GM18507 (cell line): Measurements from ENCODE around the gene GPBAR1.

Experiments used
- DNase-seq: peaks from one replicate; pipeline ENCODE4 v3.0.0; 2011; ENCODE audit warnings: low read depth; ENCODE audit not compliant: insufficient read length; ENCODE audit errors: extremely low spot score
- FAIRE-seq: peaks from 2 replicates; lab custom pipeline; 2011; peaks lifted over from hg19 to GRCh38; lab: Jason Lieb, UNC

Gene GPBAR1

GRCh38 chr2:218236829-218237228 lies 24.0 kb upstream of the GPBAR1 start:
- FAIRE-seq (no peak), DNase-seq (no peak)

- FAIRE-seq = no peak
- DNase-seq = no peak
Measured at GRCh38 chr2:218238887-218239286, 21.9 kb upstream of the GPBAR1 start.

- FAIRE-seq (no peak), DNase-seq (no peak)
Measured at GRCh38 chr2:218244204-218244603, 16.6 kb upstream of the GPBAR1 start.

- no peak for FAIRE-seq
- no peak for DNase-seq
Measured at GRCh38 chr2:218244665-218245064, 16.1 kb upstream of the GPBAR1 start.

- no peak for FAIRE-seq
- DNase-seq = no peak
Measured at GRCh38 chr2:218245214-218245613, 15.6 kb upstream of the GPBAR1 start.

GRCh38 chr2:218249691-218250090 lies 11.1 kb upstream of the GPBAR1 start:
- FAIRE-seq = no peak
- DNase-seq = no peak

- DNase-seq = no peak
- no peak for FAIRE-seq
Measured at GRCh38 chr2:218252509-218253231, 8.1 kb upstream of the GPBAR1 start.

- DNase-seq = no peak
- no peak for FAIRE-seq
Measured at GRCh38 chr2:218253232-218253625, 7.6 kb upstream of the GPBAR1 start.

- FAIRE-seq (peak; percentile 47), DNase-seq (no peak)
Measured at GRCh38 chr2:218255446-218255845, 5.4 kb upstream of the GPBAR1 start.

GRCh38 chr2:218256612-218257350 lies 4.0 kb upstream of the GPBAR1 start:
- DNase-seq = no peak
- FAIRE-seq = no peak

GRCh38 chr2:218257390-218257981 lies 3.3 kb upstream of the GPBAR1 start:
- DNase-seq (peak; percentile 37), FAIRE-seq (peak; percentile 95)

- no peak for DNase-seq
- no peak for FAIRE-seq
Measured at GRCh38 chr2:218259099-218259961, 1.5 kb upstream of the GPBAR1 start.

- FAIRE-seq = no peak
- DNase-seq = no peak
Measured at GRCh38 chr2:218260166-218260565, 649 bp upstream of the GPBAR1 start.

- FAIRE-seq = no peak
Measured at GRCh38 chr2:218261423-218262236, 815 bp downstream of the GPBAR1 start.

GRCh38 chr2:218262237-218262600 lies 1.4 kb downstream of the GPBAR1 start:
- FAIRE-seq (no peak), DNase-seq (no peak)

More at GRCh38 chr2:218261423-218262236, 815 bp downstream of the GPBAR1 start:
- no peak for DNase-seq

GRCh38 chr2:218262631-218263586 lies 2.1 kb downstream of the GPBAR1 start:
- DNase-seq (no peak), FAIRE-seq (no peak)

GRCh38 chr2:218263817-218264641 lies 3.2 kb downstream of the GPBAR1 start:
- FAIRE-seq = no peak
- no peak for DNase-seq
